ENCODE data around the gene RO60.

DNA sequence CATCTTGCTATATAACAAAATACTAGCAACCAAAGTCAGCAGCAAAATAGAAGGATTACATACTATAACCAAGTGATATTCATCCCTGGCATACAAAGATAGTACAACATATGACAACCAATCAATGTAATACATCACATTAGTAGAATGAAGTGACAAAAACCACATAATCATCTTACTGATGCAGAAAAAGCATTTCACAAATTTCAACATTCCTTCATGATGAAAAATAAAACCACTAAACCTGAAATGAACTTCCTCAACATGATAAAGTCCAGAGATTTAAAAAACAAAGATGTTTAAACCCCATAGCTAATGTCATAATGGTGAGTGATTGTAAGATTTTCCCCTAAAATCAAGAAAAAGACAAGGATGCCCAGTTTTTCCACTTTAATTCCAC lies 18.6 kb downstream of the RO60 start:
- TF ChIP-seq, protein P1, sequence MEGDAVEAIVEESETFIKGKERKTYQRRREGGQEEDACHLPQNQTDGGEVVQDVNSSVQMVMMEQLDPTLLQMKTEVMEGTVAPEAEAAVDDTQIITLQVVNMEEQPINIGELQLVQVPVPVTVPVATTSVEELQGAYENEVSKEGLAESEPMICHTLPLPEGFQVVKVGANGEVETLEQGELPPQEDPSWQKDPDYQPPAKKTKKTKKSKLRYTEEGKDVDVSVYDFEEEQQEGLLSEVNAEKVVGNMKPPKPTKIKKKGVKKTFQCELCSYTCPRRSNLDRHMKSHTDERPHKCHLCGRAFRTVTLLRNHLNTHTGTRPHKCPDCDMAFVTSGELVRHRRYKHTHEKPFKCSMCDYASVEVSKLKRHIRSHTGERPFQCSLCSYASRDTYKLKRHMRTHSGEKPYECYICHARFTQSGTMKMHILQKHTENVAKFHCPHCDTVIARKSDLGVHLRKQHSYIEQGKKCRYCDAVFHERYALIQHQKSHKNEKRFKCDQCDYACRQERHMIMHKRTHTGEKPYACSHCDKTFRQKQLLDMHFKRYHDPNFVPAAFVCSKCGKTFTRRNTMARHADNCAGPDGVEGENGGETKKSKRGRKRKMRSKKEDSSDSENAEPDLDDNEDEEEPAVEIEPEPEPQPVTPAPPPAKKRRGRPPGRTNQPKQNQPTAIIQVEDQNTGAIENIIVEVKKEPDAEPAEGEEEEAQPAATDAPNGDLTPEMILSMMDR (IDR thresholded peaks at IDR 0.05; ENCODE audit: low read depth, low read length) = no peak
- no peak for TF ChIP-seq EZH2phosphoT487 (IDR thresholded peaks at IDR 0.05; ENCODE audit: low read depth)

All from OCI-LY3 (cell line).